Measurements from ENCODE around the gene POC1B.

Gene POC1B

GRCh38 chr12:89544681-89545184 lies 18.9 kb upstream of the POC1B start:
- ATAC-seq (no peak), DNase-seq (no peak)
- Mint-ChIP-seq H3K4me3 (no peak overlapping the region), H3K4me1 (peaks cover 14% of the 10 kb centered on the region), H3K27ac (no peak overlapping the region), H3K27me3 (no peaks in the 10 kb centered on the region), H3K9me3 (no peaks in the 10 kb centered on the region)

GRCh38 chr12:89544022-89544421 lies 18.2 kb upstream of the POC1B start:
- no peak for ATAC-seq
- Mint-ChIP-seq H3K27me3 (no peaks in the 10 kb centered on the region), H3K9me3 (no peaks in the 10 kb centered on the region), H3K27ac (no peak overlapping the region), H3K4me3 (no peak overlapping the region), H3K4me1 (peaks cover 19% of the 10 kb centered on the region)
- no peak for DNase-seq

DNA sequence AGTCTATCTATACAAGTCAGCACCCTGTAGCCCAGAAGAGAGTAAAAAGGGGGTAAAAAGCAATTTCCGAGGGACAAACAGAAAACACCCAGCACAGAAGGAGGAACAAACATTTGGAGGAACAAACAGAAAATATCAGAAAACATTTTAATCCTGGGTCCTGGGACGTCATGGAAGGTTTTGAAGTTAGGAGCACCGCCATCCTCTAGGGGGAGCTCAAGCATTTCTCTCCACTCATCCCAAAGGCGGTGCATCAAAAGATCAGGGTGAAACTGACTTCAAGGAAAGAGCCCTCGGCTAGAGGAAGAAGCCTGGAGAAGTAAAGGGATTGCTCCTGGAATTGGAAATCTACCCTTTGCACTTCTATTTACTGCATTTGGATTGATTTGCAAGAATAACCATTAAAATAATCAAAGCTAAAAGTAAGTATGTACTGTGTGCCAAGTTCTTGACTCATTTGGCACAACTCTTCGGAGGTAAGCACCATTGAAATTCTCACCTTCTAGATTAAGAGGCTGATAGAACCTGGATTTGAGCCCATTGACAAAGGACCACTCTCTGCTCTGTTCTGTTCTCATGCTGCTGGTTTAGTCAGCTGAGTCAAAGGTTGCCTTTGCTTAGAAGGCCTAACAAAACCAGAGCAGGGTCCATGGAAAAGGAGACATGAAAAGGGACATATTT lies 17.2 kb upstream of the POC1B start:
- no peaks in the 10 kb centered on the region for H3K27me3 Mint-ChIP-seq
- peak; percentile 56 to 61 for DNase-seq
- peaks cover 19% of the 10 kb centered on the region for H3K4me1 Mint-ChIP-seq
- no peaks in the 10 kb centered on the region for H3K9me3 Mint-ChIP-seq
- no peak overlapping the region for H3K4me3 Mint-ChIP-seq
- no peak overlapping the region for H3K27ac Mint-ChIP-seq
- peak; percentile 80 for ATAC-seq

DNA sequence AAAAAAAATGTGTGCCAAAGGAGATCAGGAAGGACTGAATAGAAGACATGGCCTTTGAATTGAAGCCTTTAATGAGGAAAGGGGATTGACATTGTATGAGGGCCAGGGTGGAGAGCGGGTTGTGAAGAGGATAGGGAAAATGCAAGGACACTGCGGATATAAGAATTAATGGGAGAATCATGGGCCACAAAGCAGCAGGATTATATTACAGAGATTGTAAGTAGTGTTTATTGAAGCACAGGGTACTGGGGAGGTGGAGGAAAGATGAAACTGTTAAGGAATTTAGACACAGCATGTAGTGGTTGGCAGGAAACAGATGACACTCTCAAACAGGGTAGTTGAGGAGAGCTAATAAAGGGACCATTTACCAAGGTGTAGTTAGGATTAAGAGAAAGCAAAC lies 16.4 kb upstream of the POC1B start:
- H3K27ac Mint-ChIP-seq: no peak overlapping the region
- no peak overlapping the region for H3K4me3 Mint-ChIP-seq
- ATAC-seq (no peak), DNase-seq (no peak)
- H3K9me3 Mint-ChIP-seq: no peaks in the 10 kb centered on the region
- H3K4me1 Mint-ChIP-seq: peaks cover 19% of the 10 kb centered on the region
- H3K27me3 Mint-ChIP-seq: no peaks in the 10 kb centered on the region

DNA sequence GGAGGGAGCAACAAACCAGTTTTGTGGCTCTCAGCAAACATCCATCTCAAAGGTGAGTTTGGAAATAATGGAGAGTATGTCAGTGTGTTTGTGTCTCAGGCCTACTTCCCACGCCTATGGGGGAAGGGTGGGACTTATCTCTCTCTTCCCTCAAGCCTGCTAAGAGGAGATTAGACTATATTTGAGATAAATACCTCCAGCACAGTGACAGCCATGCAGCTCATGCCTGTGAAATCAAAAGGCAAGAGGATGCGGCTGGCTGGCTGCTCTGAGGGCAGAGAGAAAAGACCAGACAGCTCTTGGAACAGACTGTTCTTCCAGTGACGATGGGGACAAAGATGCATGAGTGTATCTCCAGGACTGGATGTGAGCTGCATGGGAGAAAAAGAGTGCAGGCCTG lies 14.7 kb upstream of the POC1B start:
- H3K9me3 Mint-ChIP-seq: no peaks in the 10 kb centered on the region
- peaks cover 19% of the 10 kb centered on the region for H3K4me1 Mint-ChIP-seq
- ATAC-seq (no peak), DNase-seq (no peak)
- H3K4me3 Mint-ChIP-seq: no peak overlapping the region
- H3K27me3 Mint-ChIP-seq: no peaks in the 10 kb centered on the region
- no peak overlapping the region for H3K27ac Mint-ChIP-seq

- H3K4me1 Mint-ChIP-seq: peaks cover 19% of the 10 kb centered on the region
- ATAC-seq (no peak), DNase-seq (no peak)
- no peak overlapping the region for H3K27ac Mint-ChIP-seq
- no peaks in the 10 kb centered on the region for H3K9me3 Mint-ChIP-seq
- no peaks in the 10 kb centered on the region for H3K27me3 Mint-ChIP-seq
- H3K4me3 Mint-ChIP-seq: no peak overlapping the region
Measured at GRCh38 chr12:89539426-89540223, 13.8 kb upstream of the POC1B start.

- Mint-ChIP-seq H3K4me1 (peaks cover 19% of the 10 kb centered on the region), H3K4me3 (no peak overlapping the region), H3K27ac (no peak overlapping the region), H3K9me3 (no peaks in the 10 kb centered on the region), H3K27me3 (no peaks in the 10 kb centered on the region)
- ATAC-seq: no peak
- DNase-seq: no peak
Measured at GRCh38 chr12:89538897-89539296, 13.1 kb upstream of the POC1B start.

DNA sequence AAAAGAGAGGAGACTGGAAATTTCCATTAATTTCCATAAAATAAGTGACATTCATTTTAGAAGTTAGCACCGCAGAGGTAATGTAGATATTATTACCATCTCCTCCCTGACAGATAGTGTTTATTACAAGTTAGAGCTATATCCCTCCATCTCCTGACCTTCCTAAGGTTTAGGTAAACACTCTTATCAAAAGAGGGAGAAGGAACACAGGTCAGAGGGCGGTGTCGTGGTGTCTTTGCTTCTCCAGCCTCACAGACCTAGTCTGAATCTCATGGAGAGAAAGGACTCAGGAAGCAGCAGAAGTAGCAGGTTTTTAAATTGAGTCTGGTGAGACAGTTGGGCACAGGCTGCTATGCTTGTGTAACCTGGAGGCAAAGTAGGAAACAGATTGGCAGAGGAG lies 11.5 kb upstream of the POC1B start:
- H3K27ac Mint-ChIP-seq: no peak overlapping the region
- no peak overlapping the region for H3K4me3 Mint-ChIP-seq
- peaks cover 10% of the 10 kb centered on the region for H3K4me1 Mint-ChIP-seq
- no peaks in the 10 kb centered on the region for H3K9me3 Mint-ChIP-seq
- DNase-seq (no peak), ATAC-seq (no peak)
- H3K27me3 Mint-ChIP-seq: no peaks in the 10 kb centered on the region

- no peak for DNase-seq
- no peaks in the 10 kb centered on the region for H3K9me3 Mint-ChIP-seq
- H3K4me3 Mint-ChIP-seq: no peak overlapping the region
- no peaks in the 10 kb centered on the region for H3K27me3 Mint-ChIP-seq
- no peak overlapping the region for H3K27ac Mint-ChIP-seq
- peaks cover 27% of the 10 kb centered on the region for H3K4me1 Mint-ChIP-seq
- no peak for ATAC-seq
Measured at GRCh38 chr12:89529738-89530137, 3.9 kb upstream of the POC1B start.

GRCh38 chr12:89528434-89528833 lies 2.6 kb upstream of the POC1B start:
- Mint-ChIP-seq H3K4me3 (no peak overlapping the region), H3K4me1 (peaks cover 32% of the 10 kb centered on the region), H3K9me3 (no peaks in the 10 kb centered on the region), H3K27ac (no peak overlapping the region), H3K27me3 (no peaks in the 10 kb centered on the region)
- DNase-seq (no peak), ATAC-seq (no peak)

- peak overlapping the region; percentile 98 for H3K27ac Mint-ChIP-seq
Measured at GRCh38 chr12:89525305-89525823, 483 bp downstream of the POC1B start.

DNA sequence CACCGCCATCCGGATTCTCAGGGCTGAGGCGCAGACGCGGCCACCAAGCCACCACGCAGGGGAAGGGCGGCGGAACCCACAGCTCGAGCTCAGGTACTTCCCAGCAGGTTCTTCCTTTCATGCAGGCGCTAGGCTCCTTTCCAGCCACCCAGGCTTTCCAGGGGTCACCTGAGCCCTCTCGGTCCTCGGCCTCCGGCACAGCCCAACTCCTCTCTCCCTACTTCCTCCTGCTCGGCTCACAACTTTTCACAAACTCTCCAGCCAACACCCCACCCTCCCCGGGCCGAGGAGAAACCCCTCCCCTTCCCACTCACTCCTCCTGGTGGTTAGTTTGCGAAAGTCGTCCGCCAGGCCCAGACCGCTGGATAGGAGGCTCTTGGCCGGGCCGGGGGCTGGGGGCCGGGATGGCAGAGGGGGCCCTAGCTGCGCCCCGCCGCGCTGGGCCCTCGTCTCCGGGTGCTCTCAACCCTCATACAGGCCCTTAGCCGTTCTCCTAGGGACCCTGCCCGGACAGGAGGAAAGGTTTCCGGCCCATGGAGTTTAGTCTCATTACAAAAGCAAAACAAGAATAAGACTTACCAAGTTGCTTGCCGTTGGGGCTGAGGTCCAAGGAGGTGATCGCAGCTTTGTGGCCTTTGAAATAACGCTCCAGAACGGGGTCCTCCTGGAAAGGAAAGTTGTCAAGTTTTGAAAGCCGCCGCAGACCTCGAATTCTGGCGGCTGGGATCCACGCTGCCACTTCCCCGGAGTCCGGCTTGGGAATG lies 1.1 kb downstream of the POC1B start, which contains the start of gene GALNT4:
Gene GALNT4, minus strand, starts transcription at position 256 of the 764 bp plus-strand sequence. Its CDS starts 247 bp downstream, at position 9.
- Mint-ChIP-seq H3K27me3 (no peaks in the 10 kb centered on the region), H3K4me3 (peak within 1 kb of the TSS; percentile 94 to 97), H3K27ac (peak within 1 kb of the TSS; percentile 98), H3K4me1 (peaks cover 54% of the 10 kb centered on the region), H3K9me3 (no peaks in the 10 kb centered on the region)
- ATAC-seq: peak; percentile 72
- peak; percentile 76 to 79 for DNase-seq

More at GRCh38 chr12:89525305-89525823, 483 bp downstream of the POC1B start:
- Mint-ChIP-seq H3K9me3 (no peaks in the 10 kb centered on the region), H3K27me3 (no peaks in the 10 kb centered on the region), H3K4me3 (peak overlapping the region; percentile 94 to 97), H3K4me1 (peaks cover 55% of the 10 kb centered on the region)
- peak in 1 of 2 donors; percentile 62 for DNase-seq
- ATAC-seq: peak; percentile 53

GRCh38 chr12:89523843-89524540 lies 1.9 kb downstream of the POC1B start:
- ATAC-seq (no peak), DNase-seq (no peak)
- no peaks in the 10 kb centered on the region for H3K9me3 Mint-ChIP-seq
- H3K27ac Mint-ChIP-seq: peak overlapping the region; percentile 67 to 85
- H3K4me1 Mint-ChIP-seq: peaks cover 50% of the 10 kb centered on the region
- H3K27me3 Mint-ChIP-seq: no peaks in the 10 kb centered on the region
- H3K4me3 Mint-ChIP-seq: peak overlapping the region; percentile 94 to 97

- ATAC-seq: no peak
- DNase-seq: no peak
- no peak overlapping the region for H3K27ac Mint-ChIP-seq
- H3K4me1 Mint-ChIP-seq: peaks cover 51% of the 10 kb centered on the region
- H3K9me3 Mint-ChIP-seq: no peaks in the 10 kb centered on the region
- H3K4me3 Mint-ChIP-seq: peak overlapping the region; percentile 94 to 97
- no peaks in the 10 kb centered on the region for H3K27me3 Mint-ChIP-seq
Measured at GRCh38 chr12:89523393-89523792, 2.5 kb downstream of the POC1B start.
